Measurements from ENCODE around the gene GART. TPM values are rescaled to one million over a fixed set of nuclear protein-coding genes. Genes with fewer than 3 reads are reported as not detected.

Gene GART
- total RNA-seq, 1 experiment from 2014 or later: 241 TPM

- H3K9me2 ChIP-seq (ENCODE audit: insufficient read depth): no peaks in the 10 kb centered on the region
- POLR2A ChIA-PET: no interaction called here
- H3K9ac ChIP-seq (ENCODE audit: low read length): no peak overlapping the region
- RAD21 ChIA-PET (ENCODE audit: low non-redundant PET in 1 of 2, low total read pairs in 2 of 2, uncharacterized antibody in 2 of 2, unreplicated experiment in 2 of 2): no interaction called here
- H2AFZ ChIP-seq (ENCODE audit: low read depth, low read length, poor library complexity, severe bottlenecking): no peak overlapping the region
- no peak for DNase-seq (ENCODE audit: low read depth, low spot score)
- intact Hi-C loops (cut with micrococcal nuclease): no loop called here
- no peak overlapping the region for H3K27ac ChIP-seq (ENCODE audit: low read depth, low read length)
- no TSS peak for BruUV-seq (replicated peaks)
- H3K27me3 ChIP-seq (ENCODE audit: insufficient read depth, low read length): no peaks in the 10 kb centered on the region
- peaks cover 45 to 51% of the 10 kb centered on the region in 2 experiments; a peak in 3 of 4 replicates for H3K36me3 ChIP-seq (ENCODE audit: control insufficient read depth in 1 of 2, insufficient read depth in 2 of 2, low read length in 2 of 2)
- H3K4me2 ChIP-seq (ENCODE audit: low read length): no peak overlapping the region
- ATAC-seq: no peak
- H3K4me1 ChIP-seq (ENCODE audit: control insufficient read depth in 1 of 2, insufficient read depth in 2 of 2, low read length in 2 of 2): no peaks in the 10 kb centered on the region
- H4K20me1 ChIP-seq (ENCODE audit: insufficient read depth): no peaks in the 10 kb centered on the region
- no peak overlapping the region for H3K4me3 ChIP-seq (replicated peaks in 1 of 2; ENCODE audit: low read depth in 1 of 2, low read length in 2 of 2)
- no peak for TF ChIP-seq ZNF274 (IDR thresholded peaks at IDR 0.05; ENCODE audit: low read depth, low read length)
- no peak for TF ChIP-seq POLR2A (IDR thresholded peaks at IDR 0.05; ENCODE audit: borderline replicate concordance, extremely low read depth, insufficient read depth, insufficient read length)
- no peak for TF ChIP-seq EGR1 (IDR thresholded peaks at IDR 0.05; ENCODE audit: low read depth)
- TF ChIP-seq ZFX (IDR thresholded peaks at IDR 0.05): no peak
- TF ChIP-seq YY1 (IDR thresholded peaks at IDR 0.05; ENCODE audit: extremely low read depth, insufficient replicate concordance, low read depth, low read length): no peak
- no peak for TF ChIP-seq JUND (IDR thresholded peaks at IDR 0.05)
- no peak for TF ChIP-seq FOSL1 (IDR thresholded peaks at IDR 0.05; ENCODE audit: low read depth)
- TF ChIP-seq EZH2phosphoT487 (IDR thresholded peaks at IDR 0.05; ENCODE audit: borderline replicate concordance): no peak
- TF ChIP-seq, protein P1, sequence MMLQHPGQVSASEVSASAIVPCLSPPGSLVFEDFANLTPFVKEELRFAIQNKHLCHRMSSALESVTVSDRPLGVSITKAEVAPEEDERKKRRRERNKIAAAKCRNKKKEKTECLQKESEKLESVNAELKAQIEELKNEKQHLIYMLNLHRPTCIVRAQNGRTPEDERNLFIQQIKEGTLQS (IDR thresholded peaks at IDR 0.05): no peak
- H3K79me2 ChIP-seq (ENCODE audit: insufficient read depth, low read length): no peaks in the 10 kb centered on the region
- no peaks in the 10 kb centered on the region for H3K9me3 ChIP-seq (ENCODE audit: control insufficient read depth in 1 of 2, insufficient read depth in 1 of 2, low read depth in 1 of 2, low read length in 2 of 2)
- CTCF ChIA-PET: no interaction called here
Observed at GRCh38 chr21:33518899-33519298, 23.0 kb downstream of the GART start.

DNA sequence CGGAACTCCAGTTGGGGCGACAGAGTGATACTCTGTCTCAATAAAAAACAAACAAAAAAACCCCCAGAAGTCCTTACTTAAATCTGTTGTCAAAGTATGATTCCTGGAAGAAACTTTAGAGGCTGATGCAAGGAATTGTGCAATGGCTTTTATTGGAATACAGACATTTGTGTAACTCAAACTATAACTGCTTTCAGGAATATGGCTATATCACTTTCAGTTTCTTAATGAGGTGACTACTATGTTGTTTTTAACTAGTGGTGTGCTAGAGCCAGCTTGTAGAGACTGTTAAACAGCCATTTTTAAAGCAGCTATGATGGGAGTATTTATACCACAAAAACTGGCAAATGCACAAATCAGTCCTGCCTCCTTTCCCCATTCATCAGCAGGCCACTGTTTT lies 27.7 kb downstream of the GART start:
- Histone ChIP-seq H3K4me2 (ENCODE audit: low read length) (no peak overlapping the region), H3K9ac (ENCODE audit: low read length) (no peak overlapping the region), H3K9me2 (ENCODE audit: insufficient read depth) (no peaks in the 10 kb centered on the region), H3K4me3 (replicated peaks in 1 of 2; ENCODE audit: low read depth in 1 of 2, low read length in 2 of 2) (no peak overlapping the region), H2AFZ (ENCODE audit: low read depth, low read length, poor library complexity, severe bottlenecking) (no peak overlapping the region), H3K9me3 (ENCODE audit: control insufficient read depth in 1 of 2, insufficient read depth in 1 of 2, low read depth in 1 of 2, low read length in 2 of 2) (no peaks in the 10 kb centered on the region), H3K36me3 (ENCODE audit: control insufficient read depth in 1 of 2, insufficient read depth in 2 of 2, low read length in 2 of 2) (peaks cover 57 to 61% of the 10 kb centered on the region in 2 experiments; a peak in 3 of 4 replicates), H4K20me1 (ENCODE audit: insufficient read depth) (no peaks in the 10 kb centered on the region), H3K27me3 (ENCODE audit: insufficient read depth, low read length) (no peaks in the 10 kb centered on the region), H3K27ac (ENCODE audit: low read depth, low read length) (no peak overlapping the region), H3K4me1 (ENCODE audit: control insufficient read depth in 1 of 2, insufficient read depth in 2 of 2, low read length in 2 of 2) (no peaks in the 10 kb centered on the region), H3K79me2 (ENCODE audit: insufficient read depth, low read length) (no peaks in the 10 kb centered on the region)
- CTCF ChIA-PET: no interaction called here
- no peak for DNase-seq (ENCODE audit: low read depth, low spot score)
- no peak for ATAC-seq
- TF ChIP-seq JUND (IDR thresholded peaks at IDR 0.05): no peak
- TF ChIP-seq, protein P2, sequence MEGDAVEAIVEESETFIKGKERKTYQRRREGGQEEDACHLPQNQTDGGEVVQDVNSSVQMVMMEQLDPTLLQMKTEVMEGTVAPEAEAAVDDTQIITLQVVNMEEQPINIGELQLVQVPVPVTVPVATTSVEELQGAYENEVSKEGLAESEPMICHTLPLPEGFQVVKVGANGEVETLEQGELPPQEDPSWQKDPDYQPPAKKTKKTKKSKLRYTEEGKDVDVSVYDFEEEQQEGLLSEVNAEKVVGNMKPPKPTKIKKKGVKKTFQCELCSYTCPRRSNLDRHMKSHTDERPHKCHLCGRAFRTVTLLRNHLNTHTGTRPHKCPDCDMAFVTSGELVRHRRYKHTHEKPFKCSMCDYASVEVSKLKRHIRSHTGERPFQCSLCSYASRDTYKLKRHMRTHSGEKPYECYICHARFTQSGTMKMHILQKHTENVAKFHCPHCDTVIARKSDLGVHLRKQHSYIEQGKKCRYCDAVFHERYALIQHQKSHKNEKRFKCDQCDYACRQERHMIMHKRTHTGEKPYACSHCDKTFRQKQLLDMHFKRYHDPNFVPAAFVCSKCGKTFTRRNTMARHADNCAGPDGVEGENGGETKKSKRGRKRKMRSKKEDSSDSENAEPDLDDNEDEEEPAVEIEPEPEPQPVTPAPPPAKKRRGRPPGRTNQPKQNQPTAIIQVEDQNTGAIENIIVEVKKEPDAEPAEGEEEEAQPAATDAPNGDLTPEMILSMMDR (IDR thresholded peaks at IDR 0.05 in 2 of 3, conservative IDR thresholded peaks at IDR 0.05 in 1 of 3; ENCODE audit: borderline replicate concordance in 1 of 3, insufficient read depth in 1 of 3, low read depth in 2 of 3, low read length in 2 of 3): no peak
- TF ChIP-seq EZH2 (IDR thresholded peaks at IDR 0.05): no peak
- TF ChIP-seq CBX3 (IDR thresholded peaks at IDR 0.05; ENCODE audit: low read depth): no peak
- no peak for TF ChIP-seq CEBPB (IDR thresholded peaks at IDR 0.05; ENCODE audit: low read depth)
- TF ChIP-seq, protein P3, sequence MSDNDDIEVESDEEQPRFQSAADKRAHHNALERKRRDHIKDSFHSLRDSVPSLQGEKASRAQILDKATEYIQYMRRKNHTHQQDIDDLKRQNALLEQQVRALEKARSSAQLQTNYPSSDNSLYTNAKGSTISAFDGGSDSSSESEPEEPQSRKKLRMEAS (IDR thresholded peaks at IDR 0.05): no peak
- no peak for TF ChIP-seq FOSL1 (IDR thresholded peaks at IDR 0.05; ENCODE audit: low read depth)
- RAD21 ChIA-PET (ENCODE audit: low non-redundant PET in 1 of 2, low total read pairs in 2 of 2, uncharacterized antibody in 2 of 2, unreplicated experiment in 2 of 2): no interaction called here
- intact Hi-C loops (cut with micrococcal nuclease): no loop called here
- no TSS peak for BruUV-seq (replicated peaks)
- POLR2A ChIA-PET: no interaction called here

Data from HCT116 (cell line).